GM19455 (cell line): ENCODE results near the gene KIAA0753.
"Not testable (repeated sequence)": the region's sequence is repeated elsewhere in the genome, so short reads cannot be mapped to it uniquely, and the experiment has no call there.

Experiments
- ATAC-seq: cut with Tn5 transposase; IDR thresholded peaks from one replicate; pipeline ENCODE4 v1.9.1; 2021; ENCODE audit not compliant: unreplicated experiment

KIAA0753 gene

DNA sequence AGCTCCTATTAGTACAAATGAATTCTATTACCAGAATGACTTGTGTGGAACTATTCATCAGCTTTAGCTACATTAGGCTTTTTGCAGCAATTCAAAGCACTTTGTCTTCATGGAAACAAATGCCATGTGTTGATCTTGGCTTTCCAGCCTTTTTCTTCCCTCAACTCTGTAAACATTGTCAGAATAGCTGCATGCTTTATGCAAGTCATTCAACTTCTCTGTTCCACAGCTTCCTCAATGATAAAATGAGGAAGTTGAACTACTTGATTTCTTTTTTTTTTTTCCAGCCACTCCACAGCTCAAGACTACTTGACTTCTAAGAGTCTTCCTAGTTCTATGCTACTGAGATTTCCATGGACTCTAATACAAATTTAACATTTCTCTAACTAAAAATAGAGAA lies 41.1 kb downstream of the KIAA0753 start:
- ATAC-seq = no peak

GRCh38 chr17:6597727-6598126 lies 42.8 kb downstream of the KIAA0753 start:
- no peak for ATAC-seq

DNA sequence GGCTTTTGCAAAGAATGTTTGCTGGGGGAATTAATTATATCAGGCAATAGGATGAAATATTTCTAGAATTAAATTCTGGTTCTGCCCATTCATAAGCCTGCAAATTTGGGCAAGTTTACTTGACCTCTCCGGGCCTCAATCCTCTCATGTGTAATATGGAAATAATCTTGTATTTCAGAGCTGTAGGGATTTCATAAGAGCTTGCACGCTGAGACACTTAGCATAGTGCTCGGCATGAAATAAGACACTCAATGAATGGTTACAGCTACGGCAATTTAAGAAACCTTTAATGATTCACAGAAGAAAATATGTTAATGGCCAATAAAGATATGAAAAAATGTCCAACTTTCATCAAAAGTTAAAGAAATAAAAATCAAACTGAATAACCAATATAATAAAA lies 43.6 kb downstream of the KIAA0753 start:
- ATAC-seq = no peak

DNA sequence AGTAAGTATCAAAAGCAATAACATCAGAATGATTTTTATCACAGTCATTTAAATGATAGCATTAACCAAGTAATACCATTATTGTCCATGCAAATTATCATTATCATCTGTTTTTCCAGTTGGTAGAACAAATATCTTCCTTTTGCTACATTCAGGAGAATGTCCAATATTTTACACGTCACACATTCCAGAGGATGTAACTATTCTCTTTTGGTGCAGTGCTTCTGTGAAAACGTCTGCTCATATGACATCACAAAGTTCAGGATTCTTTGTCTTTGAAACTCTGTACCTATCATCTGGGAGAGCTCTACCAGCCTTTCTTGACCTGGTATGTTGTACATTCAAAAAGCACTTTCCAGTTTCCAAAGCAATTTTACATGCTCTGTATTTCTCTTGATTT lies 44.0 kb downstream of the KIAA0753 start:
- ATAC-seq = no peak

GRCh38 chr17:6596081-6596480 lies 44.4 kb downstream of the KIAA0753 start:
- ATAC-seq = no peak

GRCh38 chr17:6593371-6593770 lies 47.1 kb downstream of the KIAA0753 start:
- not testable (repeated sequence) for ATAC-seq

GRCh38 chr17:6592173-6592572 lies 48.3 kb downstream of the KIAA0753 start:
- ATAC-seq = no peak

GRCh38 chr17:6591599-6592158 lies 48.8 kb downstream of the KIAA0753 start:
- no peak for ATAC-seq

DNA sequence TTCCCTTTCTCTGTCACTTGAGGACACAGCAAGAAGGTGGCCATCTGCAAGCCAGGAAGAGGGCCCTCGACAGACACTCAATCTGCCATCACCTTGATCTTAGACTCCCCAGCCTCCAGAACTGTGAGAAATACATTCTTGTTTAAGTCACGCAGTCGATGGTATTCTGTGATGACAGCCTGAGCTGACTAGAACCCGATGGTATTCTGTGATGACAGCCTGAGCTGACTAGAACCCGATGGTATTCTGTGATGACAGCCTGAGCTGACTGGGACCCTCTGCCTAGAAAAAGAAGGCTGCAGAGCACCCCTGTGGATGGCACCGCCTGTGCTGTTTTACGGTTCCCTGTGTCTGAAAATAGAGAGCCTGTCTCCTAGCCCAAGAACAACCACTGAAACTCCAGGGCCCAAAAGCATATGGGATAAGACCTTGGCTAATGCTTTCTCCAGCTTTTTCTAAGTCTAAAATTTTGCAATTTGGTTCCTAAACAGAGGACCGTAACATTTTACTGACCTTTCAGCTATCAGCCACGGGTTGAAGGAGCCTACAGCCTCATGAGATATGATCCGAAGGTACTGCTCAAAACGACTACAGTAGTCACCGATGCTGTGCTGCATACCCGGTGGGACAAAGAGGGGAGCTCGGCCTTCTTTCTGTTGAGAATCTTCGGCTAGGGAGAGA lies 51.1 kb downstream of the KIAA0753 start:
- no peak for ATAC-seq

GRCh38 chr17:6588165-6588564 lies 52.3 kb downstream of the KIAA0753 start:
- ATAC-seq = no peak

GRCh38 chr17:6587310-6587709 lies 53.2 kb downstream of the KIAA0753 start:
- ATAC-seq = no peak

DNA sequence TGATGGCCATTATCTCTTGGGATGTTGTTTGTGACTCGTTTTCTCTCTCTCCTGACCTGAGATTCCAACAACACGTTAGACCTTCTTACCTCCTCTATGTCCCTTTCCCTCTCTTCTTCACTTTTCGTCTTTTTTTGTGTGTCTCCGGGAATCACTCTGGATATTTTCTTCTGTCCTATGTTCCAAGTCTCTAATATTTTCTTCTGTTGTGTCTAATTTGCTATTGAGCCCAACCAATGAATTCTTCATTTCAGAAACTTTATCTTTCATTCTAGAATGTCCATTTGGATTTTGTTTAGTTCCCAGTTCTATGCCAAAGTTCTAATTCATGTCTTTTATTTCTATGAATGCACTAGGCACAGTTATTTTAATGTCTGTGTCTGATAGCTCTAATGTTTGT lies 57.1 kb downstream of the KIAA0753 start:
- no peak for ATAC-seq

GRCh38 chr17:6580625-6581024 lies 59.9 kb downstream of the KIAA0753 start:
- no peak for ATAC-seq

GRCh38 chr17:6578491-6578890 lies 62.0 kb downstream of the KIAA0753 start:
- ATAC-seq = no peak

DNA sequence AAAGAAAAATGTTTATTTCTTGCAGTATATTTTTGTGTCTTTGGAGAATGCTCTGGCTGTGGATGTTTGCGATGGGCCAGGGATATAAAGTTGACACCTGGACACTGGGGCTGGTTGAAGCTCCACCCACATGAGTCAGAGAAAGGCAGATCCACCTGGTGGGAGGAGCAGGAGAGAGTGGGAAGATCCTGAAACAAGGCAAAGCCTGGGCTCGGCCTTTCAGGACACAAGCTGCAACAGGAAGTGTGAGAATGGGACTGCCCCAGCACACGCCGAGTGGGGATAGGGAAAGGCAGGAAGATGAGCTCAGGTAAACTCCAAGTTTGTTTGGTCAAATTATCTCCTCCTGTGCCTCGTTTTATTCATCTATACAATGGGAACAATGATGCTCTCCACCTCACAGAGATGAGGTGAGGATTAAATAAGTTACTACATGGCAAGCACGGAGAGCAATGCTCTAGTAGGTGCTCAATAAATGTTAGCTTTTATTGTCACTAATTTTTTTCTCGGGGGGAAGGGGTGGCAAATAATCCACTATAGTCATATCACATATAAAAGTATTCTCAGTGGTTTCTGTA lies 62.7 kb downstream of the KIAA0753 start:
- no peak for ATAC-seq

GRCh38 chr17:6576038-6576785 lies 64.3 kb downstream of the KIAA0753 start:
- ATAC-seq = no peak

DNA sequence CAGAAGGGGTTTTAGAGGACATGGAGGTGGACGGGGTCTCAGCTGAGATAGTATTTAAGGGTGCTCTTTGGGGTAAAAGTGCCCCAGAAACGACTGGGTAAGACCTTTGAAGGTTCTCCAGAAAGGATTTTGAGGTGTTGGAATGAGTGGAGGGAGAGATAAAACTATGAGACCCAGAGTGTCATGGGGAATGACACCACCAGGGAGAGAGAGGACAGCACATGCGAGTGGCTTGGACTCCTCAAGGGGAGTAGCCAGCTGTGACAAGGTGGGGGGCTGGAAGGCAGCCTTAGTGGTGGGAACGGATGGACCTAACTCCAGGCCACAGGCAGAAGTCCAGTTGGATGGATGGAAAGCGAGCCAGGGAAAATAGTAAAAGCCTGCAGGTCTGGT lies 64.9 kb downstream of the KIAA0753 start:
- ATAC-seq = no peak

DNA sequence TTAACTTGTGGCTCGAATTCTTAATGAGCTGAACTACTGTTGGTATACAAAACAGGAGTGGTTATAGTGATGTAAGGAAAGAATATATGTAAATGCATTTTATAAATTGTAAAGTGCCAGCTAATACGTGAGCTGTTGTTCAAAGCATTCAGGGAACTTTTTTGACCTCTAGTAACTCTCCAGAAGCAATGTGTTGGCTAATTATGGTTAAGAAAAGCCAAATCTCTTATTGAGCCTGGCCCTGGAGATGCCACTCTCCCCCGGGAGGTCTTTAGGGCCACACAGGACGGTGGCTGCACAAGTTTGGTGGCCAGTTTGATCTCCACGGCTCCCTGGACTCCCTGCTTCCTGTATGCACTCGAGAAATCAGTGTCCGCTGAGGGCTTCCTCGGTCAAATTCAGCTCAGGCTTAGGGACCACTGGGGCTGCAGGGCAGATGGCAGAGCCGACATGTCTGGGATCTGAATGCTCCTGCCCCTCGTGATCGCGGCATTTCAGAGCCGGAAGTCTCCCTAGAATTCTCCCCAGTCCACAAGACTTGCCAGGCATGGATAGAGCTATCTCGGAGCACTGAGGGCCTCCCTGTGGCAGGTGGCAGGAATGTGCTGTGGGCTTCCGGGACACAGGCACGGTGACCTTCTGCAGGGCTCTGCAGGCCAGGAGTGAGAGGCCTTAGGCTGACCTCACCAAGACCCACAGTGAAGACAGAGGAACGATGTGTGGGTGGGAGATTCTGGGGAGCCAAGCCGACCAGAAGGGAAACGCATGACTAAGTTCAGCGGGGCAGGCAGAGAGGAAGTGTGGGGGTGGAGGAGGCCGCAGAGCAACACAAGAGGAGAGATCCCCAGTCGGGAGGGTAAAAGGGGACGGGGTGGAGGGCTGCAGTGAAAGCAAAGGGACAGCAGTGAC lies 65.6 kb downstream of the KIAA0753 start:
- ATAC-seq = no peak

DNA sequence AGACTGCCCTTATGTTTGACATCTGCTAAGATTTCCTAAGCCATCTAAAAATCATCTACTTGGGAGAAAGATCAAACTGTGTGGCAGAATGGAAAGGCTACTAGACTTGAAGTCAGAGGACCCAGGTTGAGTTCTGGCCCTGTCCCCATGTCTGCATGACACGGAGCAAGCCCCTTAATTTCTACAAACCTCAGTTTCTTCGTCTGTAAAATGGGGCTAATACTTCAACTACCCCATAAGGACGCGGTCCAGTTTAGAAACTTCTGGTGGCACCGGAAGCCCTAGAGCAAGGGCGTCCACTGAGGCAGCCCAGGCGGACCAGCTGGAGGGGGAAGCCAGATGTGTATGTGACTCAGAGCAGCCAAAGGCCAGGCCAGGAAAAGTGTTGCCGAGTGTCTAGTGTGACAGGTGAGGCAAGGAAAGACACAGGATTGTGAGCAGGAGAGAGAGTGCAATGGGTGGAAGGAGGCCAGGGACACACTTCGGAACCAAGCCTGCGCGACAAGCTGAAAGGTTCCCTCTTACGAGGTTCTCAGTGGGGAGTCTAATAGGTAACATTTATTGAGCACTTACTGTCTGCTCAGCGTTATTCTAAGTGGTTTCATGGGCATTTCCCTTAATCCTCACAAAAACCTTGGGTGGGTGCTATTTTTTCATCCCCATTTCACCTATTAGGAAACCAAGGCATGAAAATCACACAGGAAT lies 66.4 kb downstream of the KIAA0753 start:
- no peak for ATAC-seq

GRCh38 chr17:6573495-6573894 lies 67.0 kb downstream of the KIAA0753 start:
- ATAC-seq = not testable (repeated sequence)
